ENCODE measurements around the gene NSD2.

DNA sequence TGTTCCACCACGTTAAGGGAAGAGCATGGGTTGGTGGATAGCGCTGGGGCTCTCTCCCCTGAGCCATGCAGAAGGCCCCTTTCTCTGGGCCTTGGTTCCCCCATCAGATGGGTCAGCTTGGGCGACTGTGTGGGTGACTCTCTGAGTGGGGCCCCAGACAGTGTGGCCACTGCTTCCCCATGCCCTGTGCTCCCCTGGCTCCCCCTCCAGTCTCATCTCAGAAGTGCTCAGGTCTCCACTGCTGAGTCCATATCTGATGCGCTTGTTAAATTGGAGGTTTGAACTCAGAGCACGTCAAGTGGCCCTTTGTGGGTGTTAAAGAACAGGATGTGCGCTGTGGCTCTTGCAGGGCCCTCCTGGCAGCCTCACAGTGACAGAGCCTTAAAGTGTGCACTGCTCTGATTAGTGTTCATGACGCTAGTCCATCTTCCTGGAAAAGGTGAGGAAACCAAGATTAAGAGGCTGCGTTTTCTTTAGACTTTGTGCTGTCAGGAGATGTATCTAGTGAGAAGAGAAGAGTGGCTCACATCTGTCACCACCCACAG is 77.8 kb downstream of the NSD2 start:
- no peak for TF ChIP-seq ZNF747 (tag by site-specific recombination; IDR thresholded peaks at IDR 0.05)
- TF ChIP-seq, protein P1, sequence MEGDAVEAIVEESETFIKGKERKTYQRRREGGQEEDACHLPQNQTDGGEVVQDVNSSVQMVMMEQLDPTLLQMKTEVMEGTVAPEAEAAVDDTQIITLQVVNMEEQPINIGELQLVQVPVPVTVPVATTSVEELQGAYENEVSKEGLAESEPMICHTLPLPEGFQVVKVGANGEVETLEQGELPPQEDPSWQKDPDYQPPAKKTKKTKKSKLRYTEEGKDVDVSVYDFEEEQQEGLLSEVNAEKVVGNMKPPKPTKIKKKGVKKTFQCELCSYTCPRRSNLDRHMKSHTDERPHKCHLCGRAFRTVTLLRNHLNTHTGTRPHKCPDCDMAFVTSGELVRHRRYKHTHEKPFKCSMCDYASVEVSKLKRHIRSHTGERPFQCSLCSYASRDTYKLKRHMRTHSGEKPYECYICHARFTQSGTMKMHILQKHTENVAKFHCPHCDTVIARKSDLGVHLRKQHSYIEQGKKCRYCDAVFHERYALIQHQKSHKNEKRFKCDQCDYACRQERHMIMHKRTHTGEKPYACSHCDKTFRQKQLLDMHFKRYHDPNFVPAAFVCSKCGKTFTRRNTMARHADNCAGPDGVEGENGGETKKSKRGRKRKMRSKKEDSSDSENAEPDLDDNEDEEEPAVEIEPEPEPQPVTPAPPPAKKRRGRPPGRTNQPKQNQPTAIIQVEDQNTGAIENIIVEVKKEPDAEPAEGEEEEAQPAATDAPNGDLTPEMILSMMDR (tag by site-specific recombination; IDR thresholded peaks at IDR 0.05), result no peak
- no peak for TF ChIP-seq SP3 (tag by site-specific recombination; IDR thresholded peaks at IDR 0.05)
- TF ChIP-seq KLF1 (tag by site-specific recombination; IDR thresholded peaks at IDR 0.05), result no peak
- no peak for TF ChIP-seq PRDM1 (tag by site-specific recombination; IDR thresholded peaks at IDR 0.05)
- no peak for TF ChIP-seq ZNF768 (tag by site-specific recombination; IDR thresholded peaks at IDR 0.05)
- TF ChIP-seq, protein P2, sequence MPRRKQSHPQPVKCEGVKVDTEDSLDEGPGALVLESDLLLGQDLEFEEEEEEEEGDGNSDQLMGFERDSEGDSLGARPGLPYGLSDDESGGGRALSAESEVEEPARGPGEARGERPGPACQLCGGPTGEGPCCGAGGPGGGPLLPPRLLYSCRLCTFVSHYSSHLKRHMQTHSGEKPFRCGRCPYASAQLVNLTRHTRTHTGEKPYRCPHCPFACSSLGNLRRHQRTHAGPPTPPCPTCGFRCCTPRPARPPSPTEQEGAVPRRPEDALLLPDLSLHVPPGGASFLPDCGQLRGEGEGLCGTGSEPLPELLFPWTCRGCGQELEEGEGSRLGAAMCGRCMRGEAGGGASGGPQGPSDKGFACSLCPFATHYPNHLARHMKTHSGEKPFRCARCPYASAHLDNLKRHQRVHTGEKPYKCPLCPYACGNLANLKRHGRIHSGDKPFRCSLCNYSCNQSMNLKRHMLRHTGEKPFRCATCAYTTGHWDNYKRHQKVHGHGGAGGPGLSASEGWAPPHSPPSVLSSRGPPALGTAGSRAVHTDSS (tag by site-specific recombination; IDR thresholded peaks at IDR 0.05), result no peak
